GM18517 (cell line): ENCODE measurements around the gene MS4A13.
"Not testable (repeated sequence)": the region's sequence is repeated elsewhere in the genome, so short reads cannot be mapped to it uniquely, and the experiment has no call there.

ENCODE experiments used
- ATAC-seq: cut with Tn5 transposase; IDR thresholded peaks from one replicate; pipeline ENCODE4 v1.9.1; 2021; ENCODE audit warnings: mild to moderate bottlenecking, moderate library complexity; ENCODE audit not compliant: unreplicated experiment

The MS4A13 gene

DNA sequence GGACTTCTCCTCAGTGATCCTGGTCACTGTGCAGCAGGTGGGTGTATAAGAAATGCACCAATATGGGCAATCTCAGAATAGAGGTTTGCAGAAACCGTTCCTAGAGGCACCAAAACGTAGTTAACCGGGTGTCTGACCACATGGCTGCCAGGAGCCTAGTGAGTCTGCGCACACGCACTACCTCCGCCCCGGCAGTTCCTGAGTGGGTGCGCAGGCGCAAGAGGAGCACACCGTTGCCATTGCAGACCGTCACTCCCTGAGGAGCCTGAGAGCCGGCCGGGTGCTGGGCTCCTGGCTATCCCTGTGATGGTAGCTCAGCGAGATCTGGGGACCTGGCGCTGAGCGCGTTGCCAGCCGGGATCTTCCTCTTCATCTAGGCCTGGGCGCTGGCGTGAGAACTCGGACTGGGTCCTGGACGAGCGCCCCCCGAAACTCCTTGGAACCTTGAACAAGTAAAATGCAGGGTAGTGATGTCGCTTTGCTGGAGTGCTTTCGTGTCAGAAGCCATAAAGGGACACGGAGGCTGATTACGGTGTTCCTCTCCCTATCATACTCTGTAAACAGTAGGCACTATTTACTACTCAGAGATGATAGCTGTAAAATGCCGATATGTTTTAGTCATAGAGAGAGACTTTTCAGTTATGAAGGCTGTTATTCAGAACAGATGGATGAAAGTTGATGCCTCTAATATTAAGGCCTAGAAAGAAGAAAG lies at the start of gene MS4A13:
TSS of gene MS4A13 (plus strand) at position 249 of the 712 bp plus-strand sequence. CDS start 2,692 bp downstream, outside the sequence.
- no peak for ATAC-seq

DNA sequence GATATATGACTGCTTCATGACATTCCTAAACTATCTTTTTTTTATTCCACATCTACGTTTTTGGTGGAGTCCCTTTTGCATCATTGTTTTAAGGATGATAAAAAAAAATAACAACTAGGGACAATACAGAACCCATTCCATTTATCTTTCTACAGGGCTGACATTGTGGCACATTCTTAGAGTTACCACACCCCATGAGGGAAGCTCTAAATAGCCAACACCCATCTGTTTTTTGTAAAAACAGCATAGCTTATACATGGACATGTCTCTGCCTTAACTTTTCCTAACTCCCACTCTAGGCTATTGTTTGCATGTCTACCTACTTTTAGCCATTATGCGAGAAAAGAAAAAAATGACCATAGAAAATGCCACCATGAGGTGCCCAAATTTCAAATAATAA lies 46.4 kb upstream of the MS4A13 start:
- ATAC-seq, result no peak

GRCh38 chr11:60469723-60470122 lies 45.5 kb upstream of the MS4A13 start:
- ATAC-seq, result no peak

- peak; percentile 65 for ATAC-seq
Observed at GRCh38 chr11:60477035-60477445, 38.2 kb upstream of the MS4A13 start.

GRCh38 chr11:60482361-60482760 lies 32.8 kb upstream of the MS4A13 start:
- no peak for ATAC-seq

- ATAC-seq, result peak; percentile 96
Observed at GRCh38 chr11:60485987-60486386, 29.2 kb upstream of the MS4A13 start.

GRCh38 chr11:60492488-60493009 lies 22.6 kb upstream of the MS4A13 start, which contains the start of gene MS4A12:
MS4A12 (plus strand) TSS chr11:60492778; CDS start chr11:60497319, 4,541 bp downstream.
- no peak for ATAC-seq

- no peak for ATAC-seq
Observed at GRCh38 chr11:60493454-60493853, 21.7 kb upstream of the MS4A13 start.

GRCh38 chr11:60498399-60498798 lies 16.8 kb upstream of the MS4A13 start:
- no peak for ATAC-seq

GRCh38 chr11:60498853-60499252 lies 16.3 kb upstream of the MS4A13 start:
- no peak for ATAC-seq

DNA sequence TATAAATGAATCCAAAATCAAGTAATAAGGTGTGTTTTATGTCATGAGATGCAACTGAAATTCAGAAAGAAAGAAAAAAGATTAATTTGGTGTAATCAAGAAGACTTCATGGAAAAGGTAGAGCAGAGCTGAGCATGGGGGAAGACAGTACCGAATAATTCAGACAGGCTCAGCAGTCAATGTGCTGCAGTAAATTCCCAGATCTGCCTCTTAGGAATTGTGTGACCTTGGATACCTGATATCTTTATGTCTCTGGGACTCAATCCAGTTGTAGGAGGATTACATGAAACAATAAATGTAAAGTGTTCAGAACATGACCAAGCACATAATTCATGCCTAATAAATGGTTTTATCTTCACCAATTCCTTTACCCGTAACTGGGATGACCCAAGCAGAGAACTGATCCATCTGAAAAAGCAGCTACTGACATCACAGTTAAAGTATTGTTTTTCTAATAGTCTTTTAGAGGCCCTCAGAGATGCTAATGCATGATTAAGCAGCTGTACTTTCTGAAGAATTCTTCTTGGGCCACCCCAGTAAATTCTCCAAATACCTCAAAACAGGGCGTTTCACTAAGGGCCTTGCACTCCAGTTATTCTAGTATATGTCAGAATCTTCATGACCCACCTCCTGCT lies 14.8 kb upstream of the MS4A13 start:
- ATAC-seq, result no peak

DNA sequence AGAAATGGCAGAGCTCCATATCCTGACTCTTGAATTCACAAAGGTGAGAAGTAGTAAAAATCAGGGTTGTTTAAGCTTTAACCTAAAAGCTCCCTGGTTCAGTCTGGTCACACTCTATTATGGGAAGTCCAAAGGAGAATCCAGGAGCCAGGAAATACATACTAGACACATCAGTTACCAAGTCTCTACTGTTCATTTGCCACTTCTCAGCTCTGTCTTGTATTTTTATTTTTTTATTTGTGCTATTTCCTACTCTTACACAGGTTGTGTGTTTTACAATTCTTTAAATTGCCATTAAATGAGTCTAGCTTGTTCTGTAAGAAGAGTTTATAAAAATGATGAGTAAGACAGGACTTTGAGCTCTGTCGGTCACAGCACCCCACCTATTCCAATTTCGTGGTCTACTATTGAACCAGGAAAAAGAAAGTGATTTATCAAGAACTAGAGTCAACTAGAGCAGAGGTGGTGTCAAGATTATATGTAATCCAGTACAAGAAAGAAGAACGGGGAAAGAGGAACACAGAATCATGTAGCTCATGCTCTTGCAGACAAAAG lies 12.9 kb upstream of the MS4A13 start:
- no peak for ATAC-seq

GRCh38 chr11:60504219-60504905 lies 10.8 kb upstream of the MS4A13 start:
- no peak for ATAC-seq

DNA sequence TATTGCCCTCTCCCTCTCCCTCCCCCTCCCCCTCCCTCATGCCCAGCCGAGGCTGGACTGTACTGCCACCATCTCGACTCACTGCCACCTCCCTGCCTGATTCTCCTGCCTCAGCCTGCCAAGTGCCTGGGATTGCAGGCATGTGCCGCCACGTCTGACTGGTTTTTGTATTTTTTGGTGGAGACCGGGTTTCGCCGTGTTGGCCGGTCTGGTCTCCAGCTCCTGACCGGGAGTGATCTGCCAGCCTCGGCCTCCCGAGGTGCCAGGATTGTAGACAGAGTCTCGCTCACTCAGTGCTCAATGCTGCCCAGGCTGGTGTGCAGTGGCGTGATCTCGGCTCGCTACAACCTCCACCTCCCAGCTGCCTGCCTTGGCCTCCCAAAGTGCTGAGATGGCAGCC lies 5.6 kb upstream of the MS4A13 start:
- not testable (repeated sequence) for ATAC-seq

DNA sequence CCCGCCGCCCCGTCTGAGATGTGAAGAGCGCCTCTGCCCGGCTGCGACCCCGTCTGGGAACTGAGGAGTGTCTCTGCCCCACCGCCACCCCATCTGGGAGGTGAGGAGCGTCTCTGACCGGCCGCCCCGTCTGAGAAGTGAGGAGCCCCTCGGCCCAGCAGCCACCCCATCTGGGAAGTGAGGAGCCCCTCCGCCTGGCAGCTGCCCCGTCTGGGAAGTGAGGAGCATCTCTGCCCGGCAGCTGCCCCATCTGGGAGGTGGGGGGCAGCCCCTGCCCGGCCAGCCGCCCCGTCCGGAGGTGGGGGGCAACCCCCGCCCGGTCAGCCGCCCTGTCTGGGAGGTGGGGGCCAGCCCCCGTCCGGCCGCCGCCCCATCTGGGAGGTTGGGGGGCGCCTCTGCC lies 5.0 kb upstream of the MS4A13 start:
- ATAC-seq, result not testable (repeated sequence)

DNA sequence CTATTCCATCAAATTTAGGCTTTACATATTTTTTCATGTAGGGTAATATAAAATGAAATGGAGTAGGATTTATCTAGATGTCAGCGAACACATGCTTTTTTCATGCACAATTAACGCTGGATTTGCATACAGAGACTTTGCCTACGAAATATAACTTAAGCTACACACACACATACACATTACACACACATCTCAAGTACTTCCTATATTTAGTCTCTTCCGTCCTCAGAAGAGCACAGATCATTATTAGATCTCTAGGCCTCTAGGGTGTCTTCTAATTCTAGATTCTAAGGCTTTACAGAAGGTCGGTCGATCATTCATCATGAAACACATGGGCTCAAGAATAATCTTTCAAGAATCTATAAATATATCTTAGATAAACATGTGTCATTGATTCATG lies 3.8 kb upstream of the MS4A13 start:
- ATAC-seq, result no peak

- no peak for ATAC-seq
Observed at GRCh38 chr11:60512651-60513225, 2.5 kb upstream of the MS4A13 start.

DNA sequence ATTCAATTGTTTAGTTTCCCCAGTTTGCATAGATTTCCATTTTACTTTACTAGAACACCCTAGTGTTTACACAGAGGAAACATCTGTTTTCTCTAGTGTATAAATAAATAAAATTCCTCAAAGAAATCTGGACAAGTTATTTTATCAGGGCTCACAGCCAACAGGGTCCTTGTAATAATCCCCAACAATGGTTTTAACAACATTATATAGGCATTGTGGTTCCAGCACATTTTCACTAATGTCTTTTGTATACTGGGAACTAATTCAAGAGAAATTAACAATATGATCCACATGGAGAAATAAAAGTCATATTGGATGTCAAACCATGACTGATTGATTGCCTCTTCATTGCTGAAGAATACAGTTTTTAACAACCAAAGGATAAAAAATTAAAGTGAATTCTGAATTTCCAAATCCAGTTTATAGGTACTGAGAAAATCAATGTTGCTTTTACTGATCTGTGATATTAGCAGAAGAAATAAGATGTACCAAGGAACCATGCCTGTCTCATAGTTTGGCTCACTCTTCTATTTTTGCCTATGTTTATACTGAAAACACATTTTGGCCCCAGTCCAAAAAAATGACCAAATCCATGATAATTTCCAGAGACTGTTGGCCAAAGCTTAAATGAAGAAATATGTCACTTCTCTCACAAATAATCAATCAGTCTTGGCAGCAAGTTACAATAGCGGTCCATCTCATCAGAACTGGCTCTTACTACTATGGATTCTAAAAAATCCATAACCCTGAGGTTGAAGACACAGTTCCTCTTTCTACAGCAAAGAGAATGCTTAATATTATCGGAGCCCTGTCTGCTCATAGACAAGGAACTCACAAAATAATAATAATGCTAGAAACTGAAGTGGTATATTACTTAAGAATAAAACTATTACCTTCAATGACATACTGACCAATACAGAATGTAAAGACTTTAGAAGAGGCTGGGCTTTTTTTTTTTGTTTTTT lies 1.4 kb upstream of the MS4A13 start:
- ATAC-seq, result no peak

DNA sequence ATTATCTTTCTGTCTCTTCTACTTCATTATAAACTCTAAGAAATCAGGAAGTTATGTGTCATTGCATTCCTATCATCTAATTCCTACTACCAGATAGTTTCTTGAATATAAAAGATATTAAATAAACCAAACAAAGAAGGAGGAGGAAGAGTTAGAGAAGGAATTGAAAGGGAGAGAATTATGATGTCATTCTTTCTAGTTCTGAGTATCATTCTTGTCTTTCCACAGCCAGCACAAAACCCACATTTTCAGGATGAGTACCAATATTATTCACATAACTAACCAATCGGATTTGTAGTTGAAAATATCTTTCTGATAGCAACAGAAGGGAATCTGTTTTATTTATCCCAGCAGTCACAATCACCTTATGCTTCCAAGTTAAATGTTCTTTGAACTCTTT lies 13.3 kb downstream of the MS4A13 start:
- ATAC-seq, result no peak

DNA sequence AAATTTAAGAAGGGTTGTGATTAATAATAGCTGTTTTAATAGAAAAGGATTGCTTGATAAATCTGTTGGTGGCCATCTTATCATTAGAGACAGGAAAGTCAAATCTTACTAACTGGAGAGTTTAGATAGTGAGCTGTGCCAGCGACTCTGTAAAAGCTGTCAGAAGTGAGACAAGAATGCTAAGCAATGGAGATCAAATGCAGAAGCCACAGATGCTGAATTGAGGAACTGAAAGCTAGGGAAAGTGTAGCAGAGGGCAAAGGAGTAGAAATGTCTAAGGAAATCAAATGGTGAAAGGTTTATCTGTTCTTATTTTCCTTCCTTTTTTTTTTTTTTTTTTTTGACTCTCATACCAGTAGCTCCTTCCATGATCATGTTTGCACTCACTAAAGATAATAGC lies 13.7 kb downstream of the MS4A13 start:
- peak; percentile 73 for ATAC-seq
